GM10248 (cell line): ENCODE results near the gene HPRT1.

Experiments
- CTCF ChIA-PET: fragments of 300-600 bp; sonication (Branson Sonifier 250); formaldehyde crosslinking; extraction: SDS; loops from one replicate; lab custom pipeline; 2021; ENCODE audit warnings: antibody characterized with exemption; lab: Yijun Ruan, JAX
- POLR2A ChIA-PET: fragments of 350-650 bp; sonication (Branson Sonifier 250); formaldehyde crosslinking; extraction: SDS; loops from one replicate; lab custom pipeline; 2020; ENCODE audit warnings: antibody characterized with exemption; lab: Yijun Ruan, JAX
- DNase-seq: peaks from one replicate; pipeline ENCODE4 v3.0.0; 2012; ENCODE audit errors: extremely low spot score
- CTCF ChIP-seq: IDR thresholded peaks from 2 replicates; pipeline ENCODE4 v1.5.1; 2012; ENCODE audit warnings: mild to moderate bottlenecking, low read depth; ENCODE audit errors: extremely low read depth, missing control alignments, control extremely low read depth

The HPRT1 gene

GRCh38 chrX:134528960-134529359 lies 69.0 kb downstream of the HPRT1 start:
- ChIA-PET POLR2A (no interaction called here), CTCF (no interaction called here)
- DNase-seq = no peak
- TF ChIP-seq CTCF = no peak

- no peak for DNase-seq
- ChIA-PET POLR2A (no interaction called here), CTCF (no interaction called here)
- TF ChIP-seq CTCF = no peak
Observed at GRCh38 chrX:134529481-134529880, 69.5 kb downstream of the HPRT1 start.

GRCh38 chrX:134530845-134531244 lies 70.9 kb downstream of the HPRT1 start:
- TF ChIP-seq CTCF = no peak
- no peak for DNase-seq
- CTCF ChIA-PET = no interaction called here
- POLR2A ChIA-PET = no interaction called here

- ChIA-PET POLR2A (no interaction called here), CTCF (no interaction called here)
- DNase-seq = no peak
- TF ChIP-seq CTCF = no peak
Observed at GRCh38 chrX:134533352-134533751, 73.4 kb downstream of the HPRT1 start.

- no peak for DNase-seq
- no peak for TF ChIP-seq CTCF
- POLR2A ChIA-PET = no interaction called here
- CTCF ChIA-PET = no interaction called here
Observed at GRCh38 chrX:134533952-134534351, 74.0 kb downstream of the HPRT1 start.

- POLR2A ChIA-PET = no interaction called here
- TF ChIP-seq CTCF = no peak
- DNase-seq = no peak
Observed at GRCh38 chrX:134537179-134537955, 77.4 kb downstream of the HPRT1 start.

GRCh38 chrX:134538316-134538715 lies 78.4 kb downstream of the HPRT1 start:
- ChIA-PET CTCF (no interaction called here), POLR2A (no interaction called here)
- no peak for DNase-seq
- TF ChIP-seq CTCF = no peak

More at GRCh38 chrX:134537179-134537955, 77.4 kb downstream of the HPRT1 start:
- CTCF ChIA-PET = no interaction called here
